VCaP (cell line): ENCODE measurements around the gene BCL7B.
"Not testable (repeated sequence)": the region's sequence is repeated elsewhere in the genome, so short reads cannot be mapped to it uniquely, and the experiment has no call there.

Source experiments
- H3K27ac ChIP-seq: fragments of 450-650 bp; 2 replicates; pipeline ENCODE4 v1.5.1; 2017
- TF ChIP-seq, protein P1 (sequence below): fragments of 450-650 bp; conservative IDR thresholded peaks from 2 replicates; pipeline ENCODE4 v1.5.1; 2017; ENCODE audit warnings: mild to moderate bottlenecking, moderate library complexity

The BCL7B gene

DNA sequence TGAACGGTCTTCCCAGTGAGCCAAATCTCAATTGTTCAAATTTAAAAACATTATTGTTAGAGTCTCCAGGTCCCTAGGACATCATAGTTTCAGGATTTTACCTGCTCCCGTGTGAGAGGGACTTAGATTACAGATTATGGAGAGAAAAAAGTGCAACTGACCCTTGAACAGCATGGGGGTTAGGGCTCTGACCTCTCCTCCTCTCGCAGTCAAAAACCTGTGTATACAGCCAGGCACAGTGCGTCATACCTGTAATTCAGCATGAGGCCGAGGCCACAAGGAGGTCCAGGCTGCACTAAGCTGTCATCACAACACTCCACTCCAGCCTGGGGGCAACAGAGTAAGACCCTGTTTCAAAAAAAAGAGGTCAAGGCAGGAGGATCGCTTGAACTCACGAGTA lies 60.9 kb downstream of the BCL7B start:
- H3K27ac ChIP-seq, result no peak overlapping the region
- TF ChIP-seq, protein P1, sequence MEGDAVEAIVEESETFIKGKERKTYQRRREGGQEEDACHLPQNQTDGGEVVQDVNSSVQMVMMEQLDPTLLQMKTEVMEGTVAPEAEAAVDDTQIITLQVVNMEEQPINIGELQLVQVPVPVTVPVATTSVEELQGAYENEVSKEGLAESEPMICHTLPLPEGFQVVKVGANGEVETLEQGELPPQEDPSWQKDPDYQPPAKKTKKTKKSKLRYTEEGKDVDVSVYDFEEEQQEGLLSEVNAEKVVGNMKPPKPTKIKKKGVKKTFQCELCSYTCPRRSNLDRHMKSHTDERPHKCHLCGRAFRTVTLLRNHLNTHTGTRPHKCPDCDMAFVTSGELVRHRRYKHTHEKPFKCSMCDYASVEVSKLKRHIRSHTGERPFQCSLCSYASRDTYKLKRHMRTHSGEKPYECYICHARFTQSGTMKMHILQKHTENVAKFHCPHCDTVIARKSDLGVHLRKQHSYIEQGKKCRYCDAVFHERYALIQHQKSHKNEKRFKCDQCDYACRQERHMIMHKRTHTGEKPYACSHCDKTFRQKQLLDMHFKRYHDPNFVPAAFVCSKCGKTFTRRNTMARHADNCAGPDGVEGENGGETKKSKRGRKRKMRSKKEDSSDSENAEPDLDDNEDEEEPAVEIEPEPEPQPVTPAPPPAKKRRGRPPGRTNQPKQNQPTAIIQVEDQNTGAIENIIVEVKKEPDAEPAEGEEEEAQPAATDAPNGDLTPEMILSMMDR, result no peak

GRCh38 chr7:73495507-73495906 lies 62.0 kb downstream of the BCL7B start:
- not testable (repeated sequence) for H3K27ac ChIP-seq

DNA sequence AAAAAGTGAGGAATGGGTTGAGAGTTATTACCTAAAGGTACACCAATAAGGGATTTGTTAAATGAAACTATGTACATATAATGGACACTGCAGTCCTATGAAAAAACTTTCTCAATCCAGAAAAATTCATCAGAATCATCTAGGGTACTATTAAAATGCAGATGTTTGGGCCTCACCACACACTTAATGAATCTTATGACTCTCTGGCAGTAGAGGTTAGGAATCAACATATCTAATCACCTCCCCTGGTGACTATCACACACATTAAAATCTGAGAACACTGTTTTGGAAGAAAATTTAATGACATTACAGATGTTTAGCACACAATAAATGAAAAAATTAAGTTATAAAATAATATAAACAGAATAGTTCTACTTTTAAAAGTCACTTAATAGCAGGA lies 67.5 kb downstream of the BCL7B start:
- TF ChIP-seq, protein P1, result no peak
- H3K27ac ChIP-seq, result no peak overlapping the region

DNA sequence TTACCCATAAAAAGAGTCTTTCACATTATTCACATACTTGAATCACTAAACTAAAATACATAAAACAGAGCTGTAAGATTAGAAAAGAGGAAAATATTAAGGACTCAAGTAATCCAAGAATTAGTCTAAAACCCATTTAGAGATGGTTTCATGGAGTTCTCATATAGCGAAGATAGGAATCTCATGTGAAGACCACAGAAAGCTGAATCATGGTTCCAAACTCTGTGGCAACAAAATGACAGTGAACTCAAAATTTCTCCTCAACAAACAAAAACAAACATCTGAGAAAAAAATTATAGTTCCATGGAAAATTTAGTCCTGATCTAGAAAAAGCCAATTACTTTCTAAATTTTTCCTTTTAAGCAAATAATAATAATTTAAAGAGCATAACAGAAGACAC lies 70.0 kb downstream of the BCL7B start:
- TF ChIP-seq, protein P1, result no peak
- H3K27ac ChIP-seq, result no peak overlapping the region
